Measurements from ENCODE around the gene KRT82. TPM values are rescaled to one million over a fixed set of nuclear protein-coding genes. Genes with fewer than 3 reads are reported as not detected.

KRT82 gene
- total and polyA plus RNA-seq, 2 experiments from 2014 or later: not detected

GRCh38 chr12:52440821-52441319 is 34.7 kb upstream of the KRT82 start (continued):
- TF ChIP-seq EZH2phosphoT487 (IDR thresholded peaks at IDR 0.05; ENCODE audit: unreplicated experiment) (no peak), ETS1 (IDR thresholded peaks at IDR 0.05) (no peak), ZNF114 (CRISPR knock-in tag; IDR thresholded peaks at IDR 0.05) (no peak), ZNF331 (CRISPR knock-in tag; IDR thresholded peaks at IDR 0.05; ENCODE audit: low read depth) (no peak)

DNA sequence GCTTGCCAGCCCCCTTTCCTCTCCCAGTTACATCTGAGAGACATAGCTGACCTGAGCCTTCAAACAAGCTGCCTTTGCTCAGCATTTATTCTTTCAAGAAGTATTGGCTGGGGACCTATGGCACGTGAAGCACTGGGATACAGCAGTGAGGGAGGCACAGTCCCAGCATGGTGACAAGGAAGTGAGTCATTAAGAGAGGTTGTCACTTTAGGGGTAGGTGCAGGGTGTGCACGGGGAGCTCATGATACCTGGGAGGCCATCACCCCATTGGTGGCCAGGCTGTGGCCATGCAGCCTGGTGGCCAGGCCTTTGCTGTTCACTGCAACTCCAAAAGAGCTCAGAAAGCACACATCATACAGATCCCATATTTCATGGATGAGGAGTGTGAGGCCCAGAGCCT is 33.7 kb upstream of the KRT82 start:
- no peak overlapping the region for H2AFZ ChIP-seq
- Mint-ChIP-seq H3K4me3 (no peak overlapping the region), H3K36me3 (ENCODE audit: low read depth) (no peaks in the 10 kb centered on the region), H3K9me3 (no peaks in the 10 kb centered on the region; the same call in 2 of the 3 replicates), H3K27me3 (ENCODE audit: insufficient read depth, low read depth, poor library complexity) (peaks cover 3% of the 10 kb centered on the region), H3K27ac (no peak overlapping the region), H3K4me1 (peaks cover 17% of the 10 kb centered on the region)
- H3F3A ChIP-seq (replicated peaks; ENCODE audit: low read depth): no peaks in the 10 kb centered on the region
- no peak overlapping the region for H3K4me2 ChIP-seq
- H3K4me1 ChIP-seq (ENCODE audit: insufficient read depth): peaks cover 5% of the 10 kb centered on the region; the same call in 1 of the 2 replicates
- no peaks in the 10 kb centered on the region for H3K36me3 ChIP-seq (ENCODE audit: insufficient read depth)
- H3K27me3 ChIP-seq (ENCODE audit: insufficient read depth): no peaks in the 10 kb centered on the region
- H3K79me2 ChIP-seq (replicated peaks; ENCODE audit: insufficient read depth): no peaks in the 10 kb centered on the region
- no peak for DNase-seq (ENCODE audit: low spot score)
- no peak overlapping the region for H3K27ac ChIP-seq (ENCODE audit: low read depth)
- no peak overlapping the region for H3K4me3 ChIP-seq
- no peak for ATAC-seq
- no peaks in the 10 kb centered on the region for H4K20me1 ChIP-seq (replicated peaks; ENCODE audit: insufficient read depth)
- TF ChIP-seq POLR2AphosphoS5 (IDR thresholded peaks at IDR 0.05; ENCODE audit: low read depth) (no peak), ZNF114 (CRISPR knock-in tag; IDR thresholded peaks at IDR 0.05) (no peak), EZH2 (IDR thresholded peaks at IDR 0.05; ENCODE audit: low read depth, unreplicated experiment) (no peak), JUNB (IDR thresholded peaks at IDR 0.05; ENCODE audit: unreplicated experiment) (no peak), NANOG (IDR thresholded peaks at IDR 0.05; ENCODE audit: borderline replicate concordance) (no peak), ZNF462 (CRISPR knock-in tag; IDR thresholded peaks at IDR 0.05) (no peak), ZNF331 (CRISPR knock-in tag; IDR thresholded peaks at IDR 0.05; ENCODE audit: low read depth) (no peak)
- H3K9me2 ChIP-seq (ENCODE audit: insufficient read depth): peaks cover 6% of the 10 kb centered on the region; the same call in 1 of the 2 replicates
